GM12864 (cell line): ENCODE data around the gene ATF7.
A peak's percentile ranks its signal among the peaks of the same experiment; 100 is the strongest.

Experiments used
- DNase-seq: peaks from one replicate; pipeline ENCODE4 v3.0.0-alpha.2; 2011; ENCODE audit warnings: low read depth
- H3K4me3 ChIP-seq: 2 replicates; pipeline ENCODE4 v1.5.1; 2011; ENCODE audit warnings: mild to moderate bottlenecking, low read depth, low read length, control low read depth
- CTCF ChIP-seq: IDR thresholded peaks from 2 replicates; pipeline ENCODE4 v1.5.1; 2011; ENCODE audit warnings: low read depth, mild to moderate bottlenecking, moderate library complexity, low read length, control low read depth, inconsistent platforms; ENCODE audit errors: missing control alignments

ATF7 gene

GRCh38 chr12:53502331-53502730 is 123.9 kb downstream of the ATF7 start:
- no peak for DNase-seq
- H3K4me3 ChIP-seq, result peak overlapping the region; percentile 83
- no peak for TF ChIP-seq CTCF

- no peak for TF ChIP-seq CTCF
- peak overlapping the region; percentile 83 for H3K4me3 ChIP-seq
- no peak for DNase-seq
These were observed 124.5 kb downstream of the ATF7 start for GRCh38 chr12:53501615-53502181.

- DNase-seq, result peak; percentile 99
- no peak for TF ChIP-seq CTCF
- peak within 1 kb of the TSS; percentile 83 for H3K4me3 ChIP-seq
These were observed 125.2 kb downstream of the ATF7 start, which contains the start of gene TARBP2 for GRCh38 chr12:53500776-53501614. TSS of gene TARBP2 (plus strand) at chr12:53501283. CDS start at chr12:53501409, 126 bp downstream.

GRCh38 chr12:53500142-53500775 is 125.9 kb downstream of the ATF7 start:
- H3K4me3 ChIP-seq, result peak overlapping the region; percentile 83
- no peak for TF ChIP-seq CTCF
- DNase-seq, result no peak

GRCh38 chr12:53499266-53500141 is 126.7 kb downstream of the ATF7 start, which contains the start of gene MAP3K12:
TSS of gene MAP3K12 (minus strand) at chr12:53499458. CDS start at chr12:53487391, 12,067 bp downstream.
- peak; percentile 14 for TF ChIP-seq CTCF
- peak within 1 kb of the TSS; percentile 83 for H3K4me3 ChIP-seq
- DNase-seq, result no peak

GRCh38 chr12:53498235-53498630 is 127.9 kb downstream of the ATF7 start:
- no peak overlapping the region for H3K4me3 ChIP-seq
- no peak for TF ChIP-seq CTCF
- no peak for DNase-seq
